ENCODE measurements around the gene EDC3.
"Not testable (repeated sequence)": the region's sequence is repeated elsewhere in the genome, so short reads cannot be mapped to it uniquely, and the experiment has no call there.

EDC3 gene

GRCh38 chr15:74669627-74670026 lies 26.2 kb downstream of the EDC3 start:
- H3K4me3 Mint-ChIP-seq: no peak overlapping the region

DNA sequence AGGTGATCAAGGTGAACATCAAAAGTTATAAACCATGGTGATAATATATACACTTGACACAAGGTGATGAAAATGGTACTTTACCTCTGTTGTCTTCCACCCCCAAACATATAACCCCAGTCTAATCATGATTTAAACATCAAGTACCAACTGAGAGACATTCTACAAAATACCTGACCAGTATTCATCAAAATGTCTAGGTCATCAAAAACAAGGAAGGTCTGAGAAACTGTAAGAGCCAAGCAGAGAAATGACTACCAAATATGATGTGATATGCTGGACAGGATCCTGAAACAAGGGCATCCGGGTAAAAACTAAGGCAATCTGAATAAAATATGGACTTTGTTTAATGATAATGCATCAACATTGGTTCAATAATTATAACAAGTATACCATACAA lies 27.8 kb downstream of the EDC3 start:
- H3K4me3 Mint-ChIP-seq: no peak overlapping the region
- H3K9me3 Mint-ChIP-seq: no peaks in the 10 kb centered on the region
- peaks cover 35% of the 10 kb centered on the region for H3K36me3 Mint-ChIP-seq
- no peaks in the 10 kb centered on the region for H3K27me3 Mint-ChIP-seq
- no peak for ATAC-seq
- no peak overlapping the region for H3K27ac Mint-ChIP-seq
- H3K4me1 Mint-ChIP-seq: peaks cover 11% of the 10 kb centered on the region

More at GRCh38 chr15:74669627-74670026, 26.2 kb downstream of the EDC3 start:
- H3K9me3 Mint-ChIP-seq: no peaks in the 10 kb centered on the region
- H3K27me3 Mint-ChIP-seq: no peaks in the 10 kb centered on the region
- no peak for ATAC-seq
- H3K36me3 Mint-ChIP-seq: peaks cover 51% of the 10 kb centered on the region
- no peak overlapping the region for H3K27ac Mint-ChIP-seq
- H3K4me1 Mint-ChIP-seq: peaks cover 6% of the 10 kb centered on the region

DNA sequence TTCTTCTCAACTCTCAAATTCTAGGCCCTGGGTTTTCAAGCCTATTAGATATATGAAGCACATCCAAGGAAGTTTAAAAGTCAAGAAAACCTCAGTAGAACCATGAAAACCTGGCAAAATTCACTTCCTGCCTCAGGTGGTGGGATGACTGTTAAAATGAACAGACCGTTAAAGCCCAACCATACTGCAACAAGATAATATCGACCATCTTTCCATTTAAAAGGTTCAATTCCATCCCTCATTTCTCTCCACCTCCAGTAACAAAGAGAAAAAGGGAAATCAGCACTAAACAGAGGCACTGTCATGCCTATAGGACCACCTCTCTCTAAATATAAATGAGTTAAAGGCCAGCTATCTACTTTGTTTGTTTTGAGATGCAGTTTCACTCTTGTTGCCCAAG lies 31.2 kb downstream of the EDC3 start:
- H3K27me3 Mint-ChIP-seq: no peaks in the 10 kb centered on the region
- H3K4me3 Mint-ChIP-seq: no peak overlapping the region
- H3K9me3 Mint-ChIP-seq: no peaks in the 10 kb centered on the region
- no peak for ATAC-seq
- peaks cover 25% of the 10 kb centered on the region for H3K36me3 Mint-ChIP-seq
- peaks cover 11% of the 10 kb centered on the region for H3K4me1 Mint-ChIP-seq
- H3K27ac Mint-ChIP-seq: peak overlapping the region; percentile 53

DNA sequence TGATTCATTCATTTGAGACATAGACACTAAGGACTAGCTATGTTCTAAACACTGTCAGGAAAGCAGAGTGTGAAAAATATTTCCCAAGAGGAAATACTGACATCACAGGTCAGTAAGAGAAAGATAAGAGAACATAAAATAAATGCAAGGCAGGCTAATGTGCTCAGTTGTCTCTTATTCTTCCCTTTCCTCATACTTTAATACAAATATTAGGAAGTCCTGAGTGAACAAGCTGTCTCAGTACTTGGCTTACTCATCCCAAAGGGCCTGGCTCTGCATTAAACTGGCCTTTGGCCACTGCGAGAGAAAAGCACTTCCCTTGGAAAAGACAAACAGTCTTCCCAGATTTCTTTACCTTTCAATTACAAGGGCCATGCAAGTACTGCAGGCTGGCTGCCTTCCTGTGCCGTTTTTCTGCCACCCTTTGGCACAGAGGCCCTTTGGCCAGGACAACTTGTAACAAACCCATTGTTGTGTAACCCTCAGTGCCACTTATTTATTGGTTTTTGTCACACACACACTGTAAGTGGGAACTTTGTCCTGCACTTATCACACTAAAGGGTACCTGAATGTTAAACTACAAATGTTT lies 31.7 kb downstream of the EDC3 start:
- peak overlapping the region; percentile 53 for H3K27ac Mint-ChIP-seq
- no peaks in the 10 kb centered on the region for H3K27me3 Mint-ChIP-seq
- peaks cover 11% of the 10 kb centered on the region for H3K4me1 Mint-ChIP-seq
- H3K9me3 Mint-ChIP-seq: no peaks in the 10 kb centered on the region
- ATAC-seq: no peak
- peaks cover 25% of the 10 kb centered on the region for H3K36me3 Mint-ChIP-seq
- no peak overlapping the region for H3K4me3 Mint-ChIP-seq

DNA sequence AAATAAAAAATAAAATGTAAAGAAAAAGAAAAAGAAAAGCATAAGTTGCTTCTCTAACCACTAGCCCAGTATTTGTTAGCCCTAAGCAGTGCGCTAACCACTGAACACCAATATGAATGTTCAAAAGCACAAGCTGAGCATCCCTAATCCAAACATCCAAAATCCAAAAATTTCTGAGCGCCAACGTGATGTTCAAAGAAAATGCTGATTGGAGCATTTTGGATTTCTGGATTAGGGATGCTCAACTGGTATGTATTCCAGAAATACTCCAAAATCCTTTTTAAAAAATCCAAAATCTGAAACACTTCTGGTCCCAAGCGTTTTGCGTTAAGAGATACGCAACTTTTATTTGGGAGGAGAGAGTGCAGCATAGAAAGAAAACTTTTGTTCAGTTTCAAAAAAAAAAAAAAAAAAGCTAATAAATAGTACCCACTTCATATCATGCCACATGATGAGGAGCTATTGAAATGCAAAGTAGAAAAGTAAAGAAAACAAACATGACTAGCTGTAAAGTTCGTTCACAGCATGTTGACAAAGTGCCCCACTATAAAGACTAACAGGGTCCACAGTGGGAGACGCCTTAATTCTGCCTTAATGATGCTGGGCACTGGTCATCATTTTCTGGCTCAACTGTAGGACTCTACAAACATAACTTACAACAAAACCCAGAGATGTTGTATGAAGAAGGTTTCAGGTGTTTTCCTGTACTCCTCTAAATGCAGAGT lies 32.4 kb downstream of the EDC3 start:
- H3K27ac Mint-ChIP-seq: peak overlapping the region; percentile 53
- peaks cover 21% of the 10 kb centered on the region for H3K36me3 Mint-ChIP-seq
- H3K4me1 Mint-ChIP-seq: peaks cover 11% of the 10 kb centered on the region
- no peak for ATAC-seq
- no peaks in the 10 kb centered on the region for H3K27me3 Mint-ChIP-seq
- no peaks in the 10 kb centered on the region for H3K9me3 Mint-ChIP-seq
- H3K4me3 Mint-ChIP-seq: no peak overlapping the region

DNA sequence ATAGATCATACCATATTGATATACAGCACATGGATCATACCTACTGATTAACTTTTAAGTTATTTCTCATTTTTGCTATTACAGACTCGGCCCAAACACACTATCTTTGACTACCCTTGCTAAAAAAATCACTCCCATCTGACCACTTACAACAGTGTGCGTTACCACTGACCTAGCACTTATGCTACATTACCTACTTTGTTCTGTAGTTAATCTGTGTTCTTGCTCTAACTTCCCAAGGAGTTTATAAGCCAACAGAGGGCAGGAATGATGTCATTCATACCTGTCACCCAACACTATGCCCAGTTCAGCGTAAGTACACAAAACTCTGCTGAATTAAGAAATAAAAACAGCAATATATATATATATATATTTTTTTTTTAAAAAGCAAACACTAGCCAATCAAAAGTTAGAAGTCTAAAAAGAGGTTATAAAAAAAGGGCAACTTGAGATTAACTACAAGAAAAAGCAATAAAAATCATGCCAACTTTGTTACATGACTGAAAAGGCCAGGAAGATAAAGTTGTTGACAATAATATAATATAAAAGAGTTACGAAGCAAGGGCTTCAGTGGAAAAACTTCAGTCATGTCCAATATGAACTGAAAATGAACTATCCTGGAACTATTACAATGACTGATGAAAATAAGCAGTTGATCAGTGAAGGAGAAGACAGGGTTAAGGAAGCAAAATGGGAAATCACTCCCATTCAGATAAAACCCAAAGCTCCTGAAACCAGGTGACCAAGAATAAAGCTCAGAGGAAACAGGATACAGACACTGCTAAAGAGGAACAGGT lies 33.6 kb downstream of the EDC3 start:
- Mint-ChIP-seq H3K4me3 (no peak overlapping the region), H3K36me3 (peaks cover 13% of the 10 kb centered on the region), H3K4me1 (peaks cover 11% of the 10 kb centered on the region), H3K27me3 (no peaks in the 10 kb centered on the region), H3K9me3 (no peaks in the 10 kb centered on the region), H3K27ac (no peak overlapping the region)
- no peak for ATAC-seq

GRCh38 chr15:74661280-74661679 lies 34.5 kb downstream of the EDC3 start:
- not testable (repeated sequence) for H3K4me3 Mint-ChIP-seq, H3K36me3 Mint-ChIP-seq, ATAC-seq, H3K9me3 Mint-ChIP-seq, H3K27ac Mint-ChIP-seq, H3K27me3 Mint-ChIP-seq
- peaks cover 14% of the 10 kb centered on the region for H3K4me1 Mint-ChIP-seq

- ATAC-seq: no peak
- Mint-ChIP-seq H3K27me3 (no peaks in the 10 kb centered on the region), H3K4me3 (no peak overlapping the region), H3K36me3 (peaks cover 26% of the 10 kb centered on the region), H3K27ac (no peak overlapping the region), H3K9me3 (no peaks in the 10 kb centered on the region), H3K4me1 (peaks cover 30% of the 10 kb centered on the region)
Observed at GRCh38 chr15:74657846-74658245, 38.0 kb downstream of the EDC3 start.

DNA sequence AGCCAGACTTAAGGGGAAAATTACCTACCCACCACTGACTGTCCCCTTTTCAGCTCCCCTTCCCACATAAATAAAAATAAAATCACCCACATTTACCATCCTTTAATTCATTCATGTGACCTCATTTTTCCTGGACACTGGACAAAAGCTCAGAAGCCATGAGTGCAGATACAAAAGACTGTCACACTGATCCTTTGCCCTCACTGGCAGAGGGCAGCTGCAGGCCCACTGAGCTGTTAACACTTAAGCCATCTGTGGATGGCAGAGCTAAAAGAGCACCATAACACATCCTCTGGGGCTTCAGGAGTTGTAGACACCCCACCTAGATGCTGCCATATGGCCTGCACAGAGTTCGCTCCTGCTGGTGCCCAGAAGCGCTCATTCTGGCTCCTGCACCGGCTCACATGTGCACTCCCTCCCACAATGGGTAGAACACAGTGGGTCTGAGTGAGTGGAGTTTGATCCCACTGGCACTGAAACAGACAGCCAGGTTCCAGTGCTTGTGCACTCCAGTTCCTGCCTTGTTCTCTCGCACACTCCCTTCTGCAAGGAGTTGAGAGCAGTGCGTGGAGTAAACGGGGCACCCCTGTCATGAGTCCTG lies 38.8 kb downstream of the EDC3 start:
- Mint-ChIP-seq H3K27me3 (no peaks in the 10 kb centered on the region), H3K27ac (no peak overlapping the region), H3K9me3 (no peaks in the 10 kb centered on the region), H3K4me1 (peaks cover 30% of the 10 kb centered on the region), H3K4me3 (no peak overlapping the region), H3K36me3 (peaks cover 26% of the 10 kb centered on the region)
- ATAC-seq: no peak

DNA sequence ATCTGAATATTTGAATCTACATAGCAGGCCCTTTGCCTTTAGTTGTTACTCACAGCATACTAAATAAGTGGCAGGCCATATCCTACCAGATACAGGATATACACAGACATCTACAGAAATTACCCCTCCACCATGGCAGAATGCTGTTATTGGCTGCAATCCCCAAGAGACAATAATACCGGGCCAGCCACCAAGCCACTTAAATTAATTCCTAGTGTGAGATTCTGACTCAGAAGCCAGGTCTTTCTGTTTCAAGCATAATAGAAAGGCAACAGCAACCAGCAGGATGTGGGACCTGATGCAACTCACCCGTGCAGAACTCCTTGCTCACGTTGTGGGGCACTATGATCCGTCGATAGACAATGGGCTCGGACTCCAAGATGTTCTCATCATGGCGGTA lies 40.4 kb downstream of the EDC3 start:
- H3K4me1 Mint-ChIP-seq: peaks cover 32% of the 10 kb centered on the region
- H3K4me3 Mint-ChIP-seq: no peak overlapping the region
- H3K9me3 Mint-ChIP-seq: no peaks in the 10 kb centered on the region
- H3K27ac Mint-ChIP-seq: no peak overlapping the region
- H3K27me3 Mint-ChIP-seq: no peaks in the 10 kb centered on the region
- peaks cover 25% of the 10 kb centered on the region for H3K36me3 Mint-ChIP-seq
- ATAC-seq: no peak

DNA sequence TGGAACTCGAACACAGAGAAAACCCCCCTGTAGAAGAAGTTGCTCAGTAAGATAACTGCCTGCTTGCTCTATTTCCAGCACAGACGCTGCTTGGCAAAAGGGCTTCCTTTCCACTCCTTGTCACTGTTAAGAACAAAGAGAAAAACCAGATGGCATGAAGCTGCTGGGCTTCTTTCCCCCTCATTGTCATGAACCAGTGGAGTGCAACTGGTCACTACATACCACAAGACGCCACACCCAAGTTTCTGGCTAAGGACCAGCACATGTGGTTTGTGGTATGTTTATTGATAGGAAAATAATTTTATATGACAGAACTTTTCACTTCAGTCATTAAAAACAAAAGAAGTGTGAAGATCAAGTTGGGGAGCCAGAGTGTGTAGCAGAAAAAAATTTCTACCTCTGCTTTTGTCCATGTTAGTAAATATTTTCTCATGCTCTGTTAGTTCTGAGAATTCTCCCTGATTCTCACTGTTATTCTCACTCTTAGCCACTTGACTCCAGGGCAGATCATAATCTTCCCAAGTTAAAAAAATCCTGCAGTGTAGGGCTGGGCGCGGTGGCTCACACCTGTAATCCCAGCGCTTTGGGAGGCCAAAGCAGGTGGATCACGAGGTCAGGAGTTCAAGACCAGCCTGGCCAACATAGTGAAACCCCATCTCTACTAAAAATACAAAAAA lies 42.3 kb downstream of the EDC3 start:
- Mint-ChIP-seq H3K4me3 (no peak overlapping the region), H3K4me1 (peaks cover 36% of the 10 kb centered on the region), H3K27me3 (no peaks in the 10 kb centered on the region), H3K9me3 (no peaks in the 10 kb centered on the region), H3K27ac (peak overlapping the region; percentile 30), H3K36me3 (peaks cover 34% of the 10 kb centered on the region)
- no peak for ATAC-seq

DNA sequence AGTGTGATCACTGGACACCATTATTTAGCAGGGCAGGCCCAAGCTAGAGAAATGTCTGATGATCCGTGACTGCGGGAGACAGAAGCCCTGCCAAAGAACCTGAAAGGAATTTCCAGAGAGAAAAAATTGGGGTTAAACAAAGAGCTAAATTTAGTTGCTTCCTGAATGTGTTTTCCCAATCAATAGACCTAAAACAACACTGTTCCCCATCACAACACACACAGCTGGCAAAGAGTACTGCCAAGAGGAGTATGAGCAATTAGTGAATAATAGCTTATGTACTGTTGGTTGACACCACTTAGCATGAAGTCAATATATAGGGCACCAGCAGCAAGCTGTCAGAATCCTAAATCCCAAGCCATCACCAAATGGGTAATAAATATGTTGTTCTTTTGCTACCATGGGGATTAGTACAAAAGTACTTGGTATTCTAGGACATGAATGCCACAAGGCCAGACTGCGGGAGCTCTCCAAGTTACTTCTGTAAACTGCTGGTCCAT lies 44.5 kb downstream of the EDC3 start:
- Mint-ChIP-seq H3K36me3 (peaks cover 36% of the 10 kb centered on the region), H3K27ac (no peak overlapping the region), H3K9me3 (no peaks in the 10 kb centered on the region), H3K4me3 (no peak overlapping the region), H3K4me1 (peaks cover 33% of the 10 kb centered on the region), H3K27me3 (no peaks in the 10 kb centered on the region)
- no peak for ATAC-seq

DNA sequence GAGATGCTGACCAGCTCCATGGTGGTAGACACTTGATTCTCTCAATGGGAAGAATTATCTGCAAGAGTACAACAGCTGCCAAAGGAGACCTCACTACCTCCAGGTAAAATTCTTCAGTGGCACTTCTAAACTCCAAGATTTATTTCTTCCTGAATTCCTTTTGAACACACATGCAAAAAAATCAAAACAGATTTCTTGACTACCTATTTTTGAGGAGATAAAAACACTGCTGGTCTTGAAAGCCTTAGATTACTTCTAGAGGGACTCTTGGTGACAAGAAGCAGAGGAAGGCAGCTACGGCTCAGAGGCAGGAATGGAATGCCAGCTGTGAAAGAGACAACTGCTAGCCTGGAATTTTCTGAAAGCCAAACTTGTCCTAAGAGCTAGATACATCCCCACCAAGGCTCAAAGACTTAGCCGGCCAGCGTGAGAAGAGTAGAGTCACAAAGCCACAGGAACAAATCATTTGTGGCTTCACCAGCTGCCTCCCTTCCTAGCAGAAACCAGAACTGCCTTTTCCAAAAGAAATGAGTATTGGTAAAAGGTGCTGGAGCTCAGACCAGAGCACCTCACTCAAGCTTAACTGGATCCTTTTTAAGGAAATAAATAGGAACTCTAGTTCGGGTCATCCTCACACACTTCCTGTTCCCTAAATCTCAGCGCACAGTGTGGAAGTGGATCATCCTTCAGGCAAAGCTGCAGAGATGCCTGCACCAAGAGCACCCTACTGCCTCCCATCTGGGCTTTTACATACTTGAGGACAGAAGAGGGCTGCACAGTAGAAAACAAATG lies 47.6 kb downstream of the EDC3 start:
- H3K4me3 Mint-ChIP-seq: no peak overlapping the region
- peaks cover 6% of the 10 kb centered on the region for H3K4me1 Mint-ChIP-seq
- peaks cover 17% of the 10 kb centered on the region for H3K36me3 Mint-ChIP-seq
- no peak for ATAC-seq
- H3K27ac Mint-ChIP-seq: no peak overlapping the region
- no peaks in the 10 kb centered on the region for H3K27me3 Mint-ChIP-seq
- no peaks in the 10 kb centered on the region for H3K9me3 Mint-ChIP-seq

GRCh38 chr15:74646480-74646879 lies 49.3 kb downstream of the EDC3 start:
- Mint-ChIP-seq H3K27me3 (no peaks in the 10 kb centered on the region), H3K36me3 (peaks cover 14% of the 10 kb centered on the region), H3K9me3 (no peaks in the 10 kb centered on the region), H3K4me1 (peaks cover 6% of the 10 kb centered on the region), H3K4me3 (no peak overlapping the region), H3K27ac (no peak overlapping the region)
- no peak for ATAC-seq
